Colonic mucosa (tissue), 4 donors: Measurements from ENCODE around the gene SPI1. TPM values are rescaled to one million over a fixed set of nuclear protein-coding genes. Genes with fewer than 3 reads are reported as not detected.

ENCODE experiments used
- DNase-seq: peaks from one replicate; pipeline ENCODE4 v3.0.0-alpha.2; 2020
- H3K27ac ChIP-seq: fragments of 200-600 bp; one replicate; pipeline ENCODE4 v1.8.0; 2021
- H3K27me3 ChIP-seq: fragments of 200-600 bp; one replicate; pipeline ENCODE4 v1.8.0; 2021
- H3K36me3 ChIP-seq: fragments of 200-600 bp; one replicate; pipeline ENCODE4 v1.8.0; 2021
- H3K4me1 ChIP-seq: fragments of 200-600 bp; one replicate; pipeline ENCODE4 v1.8.0; 2021; ENCODE audit warnings: mild to moderate bottlenecking
- H3K4me3 ChIP-seq: fragments of 200-600 bp; one replicate; pipeline ENCODE4 v1.8.0; 2021
- H3K9ac ChIP-seq, 2 donors: one replicate each; pipeline ENCODE4 v1.7.0; 2013; ENCODE audit warnings: control low read depth in 2 of 2, low read depth in 2 of 2, low read length in 2 of 2
- H3K9me3 ChIP-seq: fragments of 200-600 bp; one replicate; pipeline ENCODE4 v1.8.0; 2021
- intact Hi-C: fragments of 100-400 bp; cut with DNase I; formaldehyde crosslinking; loops from one replicate; pipeline ENCODE4 v1.14.1; 2022
- total RNA-seq, 2 donors: library from RNA; stranded (reverse); fragmentation: NEBNext Ultra II Directional in 1 of 2; extraction: Animal tissue kit (Norgen Biotek cat#: 25700) in 1 of 2; gene quantifications; one replicate each; pipeline ENCODE4 v1.2.1, GENCODE V29; 2021
- TF ChIP-seq, protein P1 (sequence below): fragments of 200-600 bp; IDR thresholded peaks from one replicate; pipeline ENCODE4 v1.8.0; 2022; ENCODE audit warnings: antibody characterized with exemption, mild to moderate bottlenecking
- donor health status: healthy.
- donor health status: DM: no; HTN: no; CAD: no.
- donor health status: DM: no; HTN: no; CAD: no.

Gene SPI1
- total RNA-seq, 2 donors from 2014 or later: 4.7 to 11.9 TPM

DNA sequence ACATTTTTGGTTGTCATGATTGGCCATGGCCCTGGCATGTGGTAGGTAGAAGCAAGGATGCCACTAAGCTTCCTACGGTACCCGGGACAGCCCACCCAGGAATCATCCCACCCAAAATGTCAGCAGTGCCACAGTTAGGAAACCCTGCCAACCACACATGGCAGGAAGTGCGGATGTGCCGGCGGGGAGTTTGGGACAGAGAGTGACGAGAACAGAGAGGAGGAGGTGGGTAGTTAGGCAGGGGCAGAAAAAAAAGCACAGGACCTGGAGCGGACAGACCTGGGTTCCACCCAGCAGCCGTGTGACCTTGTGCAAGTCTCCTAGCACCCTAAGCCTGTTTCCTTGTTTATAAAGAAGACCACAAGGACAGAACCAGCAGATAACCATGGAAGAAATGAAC lies 3.3 kb downstream of the SPI1 start:
- intact Hi-C loops: loop anchor here (5.0 to 10.0 kb wide), 2 partner anchors 77 to 480 kb away; no protein-coding TSS in a partner anchor
- no peaks in the 10 kb centered on the region for H3K4me1 ChIP-seq
- H3K36me3 ChIP-seq: no peaks in the 10 kb centered on the region
- TF ChIP-seq, protein P1, sequence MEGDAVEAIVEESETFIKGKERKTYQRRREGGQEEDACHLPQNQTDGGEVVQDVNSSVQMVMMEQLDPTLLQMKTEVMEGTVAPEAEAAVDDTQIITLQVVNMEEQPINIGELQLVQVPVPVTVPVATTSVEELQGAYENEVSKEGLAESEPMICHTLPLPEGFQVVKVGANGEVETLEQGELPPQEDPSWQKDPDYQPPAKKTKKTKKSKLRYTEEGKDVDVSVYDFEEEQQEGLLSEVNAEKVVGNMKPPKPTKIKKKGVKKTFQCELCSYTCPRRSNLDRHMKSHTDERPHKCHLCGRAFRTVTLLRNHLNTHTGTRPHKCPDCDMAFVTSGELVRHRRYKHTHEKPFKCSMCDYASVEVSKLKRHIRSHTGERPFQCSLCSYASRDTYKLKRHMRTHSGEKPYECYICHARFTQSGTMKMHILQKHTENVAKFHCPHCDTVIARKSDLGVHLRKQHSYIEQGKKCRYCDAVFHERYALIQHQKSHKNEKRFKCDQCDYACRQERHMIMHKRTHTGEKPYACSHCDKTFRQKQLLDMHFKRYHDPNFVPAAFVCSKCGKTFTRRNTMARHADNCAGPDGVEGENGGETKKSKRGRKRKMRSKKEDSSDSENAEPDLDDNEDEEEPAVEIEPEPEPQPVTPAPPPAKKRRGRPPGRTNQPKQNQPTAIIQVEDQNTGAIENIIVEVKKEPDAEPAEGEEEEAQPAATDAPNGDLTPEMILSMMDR: no peak
- H3K9ac ChIP-seq: no peak overlapping the region
- no peak for DNase-seq
- H3K4me3 ChIP-seq: no peak overlapping the region
- H3K27ac ChIP-seq: no peak overlapping the region
- H3K9me3 ChIP-seq: no peaks in the 10 kb centered on the region
- H3K27me3 ChIP-seq: no peaks in the 10 kb centered on the region

DNA sequence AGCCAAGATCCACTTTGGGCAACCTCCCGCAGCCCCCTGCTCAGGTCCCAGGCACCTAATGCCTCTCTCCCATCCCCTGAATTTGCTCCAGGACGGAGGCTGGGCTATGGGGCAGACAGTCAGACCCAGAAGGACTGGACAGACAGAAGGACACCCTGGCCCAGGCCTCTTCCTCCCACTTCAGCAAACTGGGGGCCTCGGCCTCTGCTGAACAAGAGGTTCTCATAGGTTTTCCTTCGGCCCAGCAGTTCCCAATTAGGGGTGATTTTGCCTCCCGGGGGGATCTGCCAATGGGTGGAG lies 3.7 kb downstream of the SPI1 start:
- TF ChIP-seq, protein P1: no peak
- intact Hi-C loops: loop anchor here (5.0 to 10.0 kb wide), 2 partner anchors 78 to 480 kb away; no protein-coding TSS in a partner anchor
- Histone ChIP-seq H3K36me3 (no peaks in the 10 kb centered on the region), H3K9ac (no peak overlapping the region), H3K9me3 (no peaks in the 10 kb centered on the region), H3K27ac (no peak overlapping the region), H3K4me3 (no peak overlapping the region), H3K4me1 (no peaks in the 10 kb centered on the region), H3K27me3 (no peaks in the 10 kb centered on the region)
- DNase-seq: no peak

DNA sequence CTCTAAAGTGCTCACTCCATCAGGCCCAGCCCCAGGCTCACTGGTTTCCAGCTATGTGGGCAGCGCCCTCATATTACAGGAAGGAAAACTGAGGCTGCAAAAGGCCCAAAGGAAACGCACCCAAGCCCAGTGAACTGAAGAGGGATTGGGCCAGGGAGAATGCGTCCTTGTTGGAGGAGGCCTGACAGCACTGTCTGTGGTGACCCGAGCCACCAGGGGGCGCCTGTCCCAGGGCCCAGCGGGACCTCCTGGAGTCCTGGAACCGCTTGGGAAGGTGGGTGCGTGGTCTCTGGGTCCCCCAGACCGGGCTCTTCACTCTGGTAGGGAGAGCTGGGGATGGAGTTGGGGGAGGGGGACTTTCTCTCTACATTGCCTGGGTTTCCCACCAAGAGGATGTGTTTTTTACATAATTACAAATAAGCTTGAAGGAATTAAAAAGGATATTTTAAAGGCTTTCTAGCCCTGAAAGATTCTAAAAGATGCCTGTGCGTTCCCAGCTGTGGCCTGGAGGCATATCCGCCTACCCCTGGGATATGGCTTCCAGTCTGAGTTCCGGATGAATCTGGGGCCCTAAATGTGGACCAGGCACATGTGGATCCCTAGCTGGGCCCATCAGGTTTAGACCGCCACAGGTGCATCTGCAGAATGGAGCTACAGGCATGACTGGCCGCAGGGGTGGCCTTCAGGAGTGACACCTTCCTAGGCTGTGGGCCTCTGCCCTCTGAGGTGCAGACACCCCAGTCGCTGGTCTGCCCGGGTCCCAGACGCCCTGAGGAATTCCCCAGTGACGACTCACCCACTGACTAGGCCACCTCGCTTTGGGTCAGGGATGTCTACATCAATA lies 4.2 kb downstream of the SPI1 start:
- TF ChIP-seq, protein P1: peak; percentile 96
- no peaks in the 10 kb centered on the region for H3K9me3 ChIP-seq
- H3K4me1 ChIP-seq: no peaks in the 10 kb centered on the region
- H3K27me3 ChIP-seq: no peaks in the 10 kb centered on the region
- H3K36me3 ChIP-seq: no peaks in the 10 kb centered on the region
- intact Hi-C loops: loop anchor here (10.0 kb wide), 1 partner anchor 481 kb away; no protein-coding TSS in a partner anchor
- peak; percentile 83 for DNase-seq
- H3K4me3 ChIP-seq: no peak overlapping the region
- H3K27ac ChIP-seq: no peak overlapping the region
- no peak overlapping the region for H3K9ac ChIP-seq

DNA sequence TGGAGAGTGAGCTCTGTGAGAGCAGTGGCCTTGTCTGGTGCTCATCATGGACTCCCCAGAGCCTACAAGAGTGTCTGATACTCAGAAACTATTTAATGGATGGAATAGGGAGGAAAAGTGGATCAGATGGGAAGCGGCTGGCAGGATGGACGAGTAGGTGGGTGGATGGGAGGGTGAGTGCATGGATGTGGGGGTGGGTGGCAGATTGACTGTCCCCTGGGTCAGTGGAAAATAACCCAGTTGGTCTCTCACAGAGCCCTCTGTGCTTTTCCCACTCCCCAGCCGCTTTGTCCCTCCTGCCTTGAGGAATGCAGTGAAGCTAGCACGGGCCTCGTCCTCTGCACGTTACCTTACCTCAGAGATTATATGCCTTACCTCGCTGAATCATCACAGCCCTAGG lies 5.9 kb downstream of the SPI1 start:
- intact Hi-C loops: loop anchor here (10.0 kb wide), 1 partner anchor 482 kb away; no protein-coding TSS in a partner anchor
- no peaks in the 10 kb centered on the region for H3K27me3 ChIP-seq
- TF ChIP-seq, protein P1: no peak
- no peaks in the 10 kb centered on the region for H3K4me1 ChIP-seq
- no peaks in the 10 kb centered on the region for H3K9me3 ChIP-seq
- H3K9ac ChIP-seq: no peak overlapping the region
- no peak for DNase-seq
- no peak overlapping the region for H3K27ac ChIP-seq
- no peaks in the 10 kb centered on the region for H3K36me3 ChIP-seq
- H3K4me3 ChIP-seq: no peak overlapping the region

DNA sequence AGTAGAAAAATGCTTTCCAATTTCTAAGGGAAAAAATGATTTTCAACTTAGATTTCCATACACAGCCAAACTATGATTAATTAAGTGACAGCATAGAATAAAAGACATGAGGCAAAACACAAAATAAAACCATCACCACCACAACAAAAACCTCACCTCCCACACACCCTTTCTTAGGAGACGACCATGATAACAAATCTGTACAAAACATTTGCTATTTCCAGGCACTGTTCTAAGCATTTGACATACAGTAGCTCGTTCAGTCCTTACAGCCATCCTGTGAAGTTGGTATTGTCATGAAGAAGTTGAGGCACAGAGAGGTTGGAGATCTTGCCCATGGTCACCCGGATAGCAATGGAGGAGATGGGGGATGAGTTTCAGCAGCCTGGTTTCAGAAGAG lies 8.7 kb downstream of the SPI1 start:
- no peaks in the 10 kb centered on the region for H3K36me3 ChIP-seq
- no peak overlapping the region for H3K27ac ChIP-seq
- DNase-seq: no peak
- H3K4me1 ChIP-seq: no peaks in the 10 kb centered on the region
- TF ChIP-seq, protein P1: no peak
- intact Hi-C loops: loop anchor here (10.0 kb wide), 1 partner anchor 485 kb away; no protein-coding TSS in a partner anchor
- no peak overlapping the region for H3K9ac ChIP-seq
- H3K9me3 ChIP-seq: no peaks in the 10 kb centered on the region
- no peak overlapping the region for H3K4me3 ChIP-seq
- H3K27me3 ChIP-seq: no peaks in the 10 kb centered on the region
